Esophagus squamous epithelium (tissue), 5 donors: ENCODE data around the gene CDCA7L. TPM values are rescaled to one million over a fixed set of nuclear protein-coding genes. Genes with fewer than 3 reads are reported as not detected.

Experiments
- DNase-seq: peaks from one replicate; lab custom pipeline; 2025; lab: John Stamatoyannopoulos, UW
- H3K27ac ChIP-seq, 4 donors: fragments of 200-600 bp; sonication (generic); one replicate each; pipeline ENCODE4 v1.5.1; 2016 to 2019; ENCODE audit warnings: mild to moderate bottlenecking in 1 of 4
- H3K27me3 ChIP-seq, 4 donors: fragments of 200-600 bp; sonication (generic); 1 replicate in 3 of 4; 2 replicates in 1 of 4; pipeline versions ENCODE4 v1.5.1 to v1.6.0; 2017 to 2021; ENCODE audit warnings: antibody characterized with exemption in 1 of 4
- H3K36me3 ChIP-seq, 3 donors: fragments of 200-600 bp; sonication (generic); one replicate each; pipeline ENCODE4 v1.5.1; 2016 to 2019
- H3K4me1 ChIP-seq, 3 donors: fragments of 200-600 bp; sonication (generic); one replicate each; pipeline ENCODE4 v1.5.1; 2017 to 2019
- H3K4me3 ChIP-seq, 4 donors: fragments of 200-600 bp; sonication (generic); 1 replicate in 3 of 4; 2 replicates in 1 of 4; pipeline ENCODE4 v1.5.1; 2016 to 2019; ENCODE audit warnings: mild to moderate bottlenecking in 2 of 4, moderate library complexity in 1 of 4
- H3K9me3 ChIP-seq, 3 donors: fragments of 200-600 bp; sonication (generic); one replicate each; pipeline ENCODE4 v1.5.1; 2016 to 2019
- CTCF ChIP-seq, 6 experiments: fragments of 450-650 bp in 4 of 6; fragments of 200-600 bp in 2 of 6; sonication (generic) in 2 of 6; IDR thresholded peaks; one replicate each; pipeline ENCODE4 v1.5.1; 2016 to 2019; ENCODE audit warnings: antibody characterized with exemption in 6 of 6, mild to moderate bottlenecking in 4 of 6, moderate library complexity in 4 of 6
- POLR2A ChIP-seq, 4 donors: fragments of 450-650 bp; IDR thresholded peaks; one replicate each; pipeline ENCODE4 v1.6.1; 2017; ENCODE audit warnings: antibody characterized with exemption in 4 of 4, mild to moderate bottlenecking in 4 of 4, moderate library complexity in 3 of 4
- WGBS, 2 donors: methylation state at CpG; one replicate each; pipeline ENCODE4 v1.1.5; 2018; 5-methylcytosine and 5-hydroxymethylcytosine counted together
- intact Hi-C: fragments of 100-400 bp; cut with DNase I; formaldehyde crosslinking; loops from one replicate; pipeline ENCODE4 v1.15.0; 2022
- total RNA-seq, 4 donors: library from RNA; depleted of rRNA; stranded (reverse); fragments of >200 nt; gene quantifications; one replicate each; pipeline ENCODE4 v1.1.0, GENCODE V29; 2016
- donor health status: DM: yes; HTN: yes; CAD: no.

Gene CDCA7L
- total RNA-seq, 4 donors from 2014 or later, result 5.0 to 21.6 (median 12.8) TPM

- no peak for DNase-seq
Measured at GRCh38 chr7:21948887-21949540, 3.3 kb upstream of the CDCA7L start.

GRCh38 chr7:21948364-21948763, 2.7 kb upstream of the CDCA7L start:
- WGBS, 2 donors, result 65 to 76% methylated on average over 2 of the region's 2 CpGs
- peaks cover 0 to 10% (median 0%) of the 10 kb centered on the region in 4 donors for H3K27me3 ChIP-seq
- TF ChIP-seq POLR2A (IDR thresholded peaks at IDR 0.05), result no peak
- TF ChIP-seq CTCF (IDR thresholded peaks at IDR 0.05), result no peak
- no peak for DNase-seq
- no peaks in the 10 kb centered on the region for H3K36me3 ChIP-seq
- H3K4me3 ChIP-seq, result no peak overlapping the region
- intact Hi-C loops, result no loop called here
- H3K4me1 ChIP-seq, result peaks cover 2 to 32% (median 5%) of the 10 kb centered on the region in 3 donors
- H3K9me3 ChIP-seq, result no peaks in the 10 kb centered on the region
- no peak overlapping the region for H3K27ac ChIP-seq

More at GRCh38 chr7:21948887-21949540, 3.3 kb upstream of the CDCA7L start:
- Histone ChIP-seq H3K9me3 (no peaks in the 10 kb centered on the region), H3K36me3 (no peaks in the 10 kb centered on the region), H3K4me3 (no peak overlapping the region), H3K4me1 (peaks cover 2 to 25% (median 5%) of the 10 kb centered on the region in 3 donors), H3K27me3 (peaks cover 0 to 10% (median 0%) of the 10 kb centered on the region in 4 donors), H3K27ac (no peak overlapping the region)
- intact Hi-C loops, result no loop called here
- TF ChIP-seq POLR2A (IDR thresholded peaks at IDR 0.05) (no peak), CTCF (IDR thresholded peaks at IDR 0.05) (no peak)
- 57 to 60% methylated on average over 8 of the region's 8 CpGs for WGBS, 2 donors

GRCh38 chr7:21947946-21948345, 2.2 kb upstream of the CDCA7L start:
- H3K27me3 ChIP-seq, result peaks cover 0 to 10% (median 0%) of the 10 kb centered on the region in 4 donors
- WGBS, 2 donors, result 56 to 72% methylated on average over 2 of the region's 2 CpGs
- no peak overlapping the region for H3K27ac ChIP-seq
- peaks cover 2 to 36% (median 5%) of the 10 kb centered on the region in 3 donors for H3K4me1 ChIP-seq
- no peaks in the 10 kb centered on the region for H3K36me3 ChIP-seq
- intact Hi-C loops, result no loop called here
- H3K4me3 ChIP-seq, result no peak overlapping the region
- H3K9me3 ChIP-seq, result no peaks in the 10 kb centered on the region
- DNase-seq, result no peak
- TF ChIP-seq CTCF (IDR thresholded peaks at IDR 0.05) (no peak), POLR2A (IDR thresholded peaks at IDR 0.05) (no peak)

DNA sequence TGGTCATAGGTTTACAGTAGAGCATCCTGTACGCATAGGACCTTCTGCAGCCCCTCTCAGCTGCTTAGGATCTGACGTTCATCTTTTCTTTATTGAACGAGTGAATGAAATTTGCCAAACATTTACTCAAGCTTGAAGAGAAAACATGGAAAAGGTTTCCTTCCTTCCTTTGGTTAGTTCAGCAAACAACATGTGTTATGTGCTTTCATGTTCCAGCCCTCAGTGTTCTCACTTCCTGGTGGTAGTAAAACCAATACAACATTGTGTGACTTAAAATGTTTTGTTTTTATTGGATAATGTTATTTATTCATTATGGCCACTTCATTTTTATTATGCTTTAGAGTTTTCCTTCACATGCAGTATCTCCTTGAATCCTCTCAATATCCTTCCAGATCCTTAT, 1.4 kb upstream of the CDCA7L start:
- Histone ChIP-seq H3K27ac (no peak overlapping the region), H3K9me3 (no peaks in the 10 kb centered on the region), H3K27me3 (peaks cover 0 to 10% (median 0%) of the 10 kb centered on the region in 4 donors), H3K4me1 (peaks cover 2 to 44% (median 5%) of the 10 kb centered on the region in 3 donors), H3K36me3 (no peaks in the 10 kb centered on the region), H3K4me3 (no peak overlapping the region)
- 65 to 79% methylated on average over 3 of the region's 3 CpGs for WGBS, 2 donors
- no peak for DNase-seq
- intact Hi-C loops, result no loop called here
- TF ChIP-seq POLR2A (IDR thresholded peaks at IDR 0.05) (no peak), CTCF (IDR thresholded peaks at IDR 0.05) (no peak)

DNA sequence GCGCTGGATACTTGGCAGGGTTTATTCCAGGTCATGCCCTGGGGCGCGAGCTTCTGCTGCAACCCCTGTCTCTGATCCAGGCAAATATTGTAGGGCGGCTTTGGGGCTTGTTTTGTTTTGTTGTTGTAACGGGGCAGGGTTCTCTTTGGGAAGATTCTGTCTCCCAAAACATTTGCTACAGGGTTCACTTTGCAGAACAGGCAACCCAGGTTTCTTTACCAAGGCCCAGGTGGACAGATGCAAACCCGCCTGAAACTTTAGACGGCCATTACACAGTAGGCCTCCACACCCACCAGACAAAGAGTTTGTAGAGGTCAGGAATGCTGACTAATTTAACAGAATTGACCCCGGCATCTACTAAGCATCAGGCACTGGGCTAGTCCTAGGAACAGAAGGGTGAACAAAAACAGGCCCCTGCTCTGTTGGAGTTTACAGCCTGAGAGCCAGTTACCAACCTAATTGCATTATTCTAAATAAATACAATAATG, 567 bp upstream of the CDCA7L start:
- H3K27ac ChIP-seq, result peak overlapping the region; percentile 72 to 85 (median 81)
- no peak for DNase-seq
- no peak for TF ChIP-seq CTCF (IDR thresholded peaks at IDR 0.05)
- no peak for TF ChIP-seq POLR2A (IDR thresholded peaks at IDR 0.05)
- no peaks in the 10 kb centered on the region for H3K36me3 ChIP-seq
- no peaks in the 10 kb centered on the region for H3K9me3 ChIP-seq
- H3K4me3 ChIP-seq, result peak overlapping the region; percentile 56 to 81 (median 61)
- peaks cover 0 to 10% (median 0%) of the 10 kb centered on the region in 4 donors for H3K27me3 ChIP-seq
- intact Hi-C loops, result no loop called here
- H3K4me1 ChIP-seq, result peaks cover 2 to 52% (median 5%) of the 10 kb centered on the region in 3 donors
- 3 to 53% methylated on average over 1 to 7 of the region's 8 CpGs for WGBS, 2 donors
